ENCODE results near the gene MAU2. TPM values are rescaled to one million over a fixed set of nuclear protein-coding genes. Genes with fewer than 3 reads are reported as not detected.
A peak's percentile ranks its signal among the peaks of the same experiment; 100 is the strongest.

Gene MAU2
- total RNA-seq, 1 donor from 2014 or later, result 37.0 TPM

DNA sequence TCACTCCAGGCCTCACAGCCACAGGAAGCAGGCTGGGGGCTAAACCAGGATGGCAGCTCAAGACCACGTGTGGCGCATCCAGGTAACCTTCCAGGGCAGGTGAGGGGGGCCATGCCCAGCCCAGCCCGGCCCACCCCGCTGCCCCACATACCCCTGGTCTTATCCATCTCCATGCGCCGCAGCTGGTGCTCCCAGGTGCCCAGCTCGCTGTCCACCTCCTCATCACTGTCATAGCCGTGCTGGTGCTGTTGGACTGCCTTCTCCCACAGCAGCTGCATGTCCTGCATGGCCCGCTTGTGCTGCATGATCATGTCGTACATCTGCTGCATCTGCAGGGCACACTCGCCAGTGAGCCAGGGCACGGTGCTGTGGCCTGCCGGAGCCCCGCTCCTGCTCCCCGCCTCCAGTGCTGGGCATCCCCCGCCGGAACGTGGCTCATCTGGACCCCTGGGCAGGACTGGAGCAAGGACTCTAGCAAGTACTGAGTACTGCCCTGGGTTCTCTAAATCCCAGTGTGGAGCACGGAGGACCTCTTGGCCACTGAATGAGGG lies 41.5 kb upstream of the MAU2 start:
- Histone ChIP-seq H3K4me1 (ENCODE audit: insufficient read depth, low read length) (peaks cover 3% of the 10 kb centered on the region), H2AFZ (ENCODE audit: low read depth, low read length) (no peak overlapping the region), H3K27ac (ENCODE audit: low read depth, low read length) (no peak overlapping the region), H3K27me3 (ENCODE audit: insufficient read depth, low read length) (no peaks in the 10 kb centered on the region), H3K4me2 (ENCODE audit: low read length) (no peak overlapping the region), H3K9me3 (ENCODE audit: insufficient read depth, low read depth, low read length) (no peaks in the 10 kb centered on the region), H3K36me3 (ENCODE audit: insufficient read depth, low read length) (peaks cover 16% of the 10 kb centered on the region), H3K4me3 (ENCODE audit: insufficient read depth, low read depth, low read length) (no peak overlapping the region), H3K79me2 (ENCODE audit: insufficient read depth, low read length) (no peaks in the 10 kb centered on the region), H4K20me1 (ENCODE audit: insufficient read depth, low read length) (peaks cover 4% of the 10 kb centered on the region), H3K9ac (ENCODE audit: low read length) (no peak overlapping the region)
- H3K36me3 Mint-ChIP-seq (ENCODE audit: low read depth, unreplicated experiment), result peaks cover 18% of the 10 kb centered on the region
- no peaks in the 10 kb centered on the region for H3K27me3 Mint-ChIP-seq (ENCODE audit: low read depth, unreplicated experiment)
- DNase-seq (ENCODE audit: low read depth) (no peak), FAIRE-seq (no peak)
- H3K27ac Mint-ChIP-seq (ENCODE audit: unreplicated experiment), result no peak overlapping the region
- H3K9me3 Mint-ChIP-seq (ENCODE audit: unreplicated experiment), result peaks cover 2% of the 10 kb centered on the region
- TF ChIP-seq CTCF (IDR thresholded peaks at IDR 0.05; ENCODE audit: insufficient read depth, low read depth, low read length) (no peak), EZH2 (IDR thresholded peaks at IDR 0.05; ENCODE audit: insufficient read depth, low read length) (no peak)
- peaks cover 8% of the 10 kb centered on the region for H3K4me1 Mint-ChIP-seq (ENCODE audit: low read depth, unreplicated experiment)
- no peak overlapping the region for H3K4me3 Mint-ChIP-seq (ENCODE audit: unreplicated experiment)

DNA sequence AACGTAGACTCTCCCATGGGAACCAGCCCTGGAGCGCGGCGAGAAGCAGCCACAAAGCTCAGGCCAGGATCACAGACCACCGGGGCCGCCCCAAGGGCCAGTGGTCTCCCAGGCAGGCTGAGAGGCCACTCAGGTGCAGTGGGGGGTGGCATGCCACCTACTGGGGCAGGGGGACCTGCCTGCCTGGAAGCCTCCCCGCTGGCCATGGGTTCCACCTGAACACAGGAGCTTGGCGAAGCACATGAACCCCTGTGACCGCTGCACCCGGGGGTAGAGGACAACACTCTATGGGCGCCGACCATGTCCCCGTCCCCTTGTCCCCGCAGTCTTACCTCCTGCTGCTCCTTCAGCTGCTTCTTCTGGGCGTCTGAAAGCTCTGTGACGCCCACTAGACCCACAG lies 40.8 kb upstream of the MAU2 start:
- TF ChIP-seq EZH2 (IDR thresholded peaks at IDR 0.05; ENCODE audit: insufficient read depth, low read length) (no peak), CTCF (IDR thresholded peaks at IDR 0.05; ENCODE audit: insufficient read depth, low read depth, low read length) (no peak)

DNA sequence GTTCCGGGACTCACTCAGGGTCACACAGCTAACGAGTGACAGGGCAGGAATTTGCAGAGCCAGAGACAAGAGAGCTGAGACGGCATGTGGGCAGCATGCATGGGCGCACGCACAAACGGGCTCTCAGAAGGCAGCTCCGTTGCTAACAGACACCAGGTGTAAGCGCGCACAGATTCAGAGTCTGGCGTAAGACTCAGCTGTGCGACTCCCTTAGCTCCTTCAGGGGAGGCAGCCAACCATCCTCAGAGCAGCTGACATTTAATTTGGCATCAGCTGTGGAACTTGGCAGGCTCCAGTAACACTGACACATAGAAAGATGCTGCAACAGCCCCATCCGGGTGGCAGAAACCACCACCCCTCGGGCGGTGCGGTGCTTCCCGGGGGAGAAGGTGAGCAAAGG lies 40.1 kb upstream of the MAU2 start:
- peaks cover 4% of the 10 kb centered on the region for H4K20me1 ChIP-seq (ENCODE audit: insufficient read depth, low read length)
- no peaks in the 10 kb centered on the region for H3K27me3 Mint-ChIP-seq (ENCODE audit: low read depth, unreplicated experiment)
- DNase-seq (ENCODE audit: low read depth), result no peak
- no peaks in the 10 kb centered on the region for H3K27me3 ChIP-seq (ENCODE audit: insufficient read depth, low read length)
- H3K9me3 Mint-ChIP-seq (ENCODE audit: unreplicated experiment), result peaks cover 4% of the 10 kb centered on the region
- H3K27ac ChIP-seq (ENCODE audit: low read depth, low read length), result no peak overlapping the region
- H3K4me1 Mint-ChIP-seq (ENCODE audit: low read depth, unreplicated experiment), result peaks cover 8% of the 10 kb centered on the region
- no peak overlapping the region for H2AFZ ChIP-seq (ENCODE audit: low read depth, low read length)
- TF ChIP-seq CTCF (IDR thresholded peaks at IDR 0.05; ENCODE audit: insufficient read depth, low read depth, low read length) (no peak), EZH2 (IDR thresholded peaks at IDR 0.05; ENCODE audit: insufficient read depth, low read length) (no peak)
- H3K79me2 ChIP-seq (ENCODE audit: insufficient read depth, low read length), result no peaks in the 10 kb centered on the region
- no peak overlapping the region for H3K4me2 ChIP-seq (ENCODE audit: low read length)
- FAIRE-seq, result no peak
- peaks cover 20% of the 10 kb centered on the region for H3K36me3 ChIP-seq (ENCODE audit: insufficient read depth, low read length)
- H3K9me3 ChIP-seq (ENCODE audit: insufficient read depth, low read depth, low read length), result no peaks in the 10 kb centered on the region
- H3K27ac Mint-ChIP-seq (ENCODE audit: unreplicated experiment), result no peak overlapping the region
- no peak overlapping the region for H3K4me3 Mint-ChIP-seq (ENCODE audit: unreplicated experiment)
- no peak overlapping the region for H3K9ac ChIP-seq (ENCODE audit: low read length)
- H3K4me1 ChIP-seq (ENCODE audit: insufficient read depth, low read length), result peaks cover 3% of the 10 kb centered on the region
- peaks cover 18% of the 10 kb centered on the region for H3K36me3 Mint-ChIP-seq (ENCODE audit: low read depth, unreplicated experiment)
- H3K4me3 ChIP-seq (ENCODE audit: insufficient read depth, low read depth, low read length), result no peak overlapping the region

More for the DNA sequence above, 40.8 kb upstream of the MAU2 start:
- no peak overlapping the region for H3K27ac Mint-ChIP-seq (ENCODE audit: unreplicated experiment)
- Histone ChIP-seq H3K4me3 (ENCODE audit: insufficient read depth, low read depth, low read length) (no peak overlapping the region), H3K4me2 (ENCODE audit: low read length) (no peak overlapping the region), H2AFZ (ENCODE audit: low read depth, low read length) (no peak overlapping the region), H3K36me3 (ENCODE audit: insufficient read depth, low read length) (peaks cover 20% of the 10 kb centered on the region), H3K27ac (ENCODE audit: low read depth, low read length) (no peak overlapping the region), H3K9ac (ENCODE audit: low read length) (no peak overlapping the region), H3K9me3 (ENCODE audit: insufficient read depth, low read depth, low read length) (no peaks in the 10 kb centered on the region), H3K4me1 (ENCODE audit: insufficient read depth, low read length) (peaks cover 3% of the 10 kb centered on the region), H3K79me2 (ENCODE audit: insufficient read depth, low read length) (no peaks in the 10 kb centered on the region), H4K20me1 (ENCODE audit: insufficient read depth, low read length) (peaks cover 4% of the 10 kb centered on the region), H3K27me3 (ENCODE audit: insufficient read depth, low read length) (no peaks in the 10 kb centered on the region)
- no peaks in the 10 kb centered on the region for H3K27me3 Mint-ChIP-seq (ENCODE audit: low read depth, unreplicated experiment)
- H3K4me3 Mint-ChIP-seq (ENCODE audit: unreplicated experiment), result peak overlapping the region; percentile 27
- DNase-seq (ENCODE audit: low read depth), result no peak
- H3K36me3 Mint-ChIP-seq (ENCODE audit: low read depth, unreplicated experiment), result peaks cover 20% of the 10 kb centered on the region
- FAIRE-seq, result no peak
- peaks cover 4% of the 10 kb centered on the region for H3K9me3 Mint-ChIP-seq (ENCODE audit: unreplicated experiment)
- peaks cover 8% of the 10 kb centered on the region for H3K4me1 Mint-ChIP-seq (ENCODE audit: low read depth, unreplicated experiment)
